Neural crest cell (in vitro differentiated cells): ENCODE data around the gene SEC22B. TPM values are rescaled to one million over a fixed set of nuclear protein-coding genes. Genes with fewer than 3 reads are reported as not detected.
"Not testable (repeated sequence)": the region's sequence is repeated elsewhere in the genome, so short reads cannot be mapped to it uniquely, and the experiment has no call there.

Experiments used
- DNase-seq: peaks from one replicate; pipeline ENCODE4 v3.0.0; 2021; ENCODE audit warnings: low read depth, mixed read lengths, low spot score
- H3K27ac Mint-ChIP-seq: one replicate; pipeline ENCODE4 v1.8.0; 2021; ENCODE audit warnings: mild to moderate bottlenecking, mixed read lengths; ENCODE audit not compliant: unreplicated experiment
- H3K27me3 Mint-ChIP-seq: 2 replicates; pipeline ENCODE4 v1.8.0; 2021; ENCODE audit warnings: low read depth, mild to moderate bottlenecking, mixed read lengths
- H3K36me3 Mint-ChIP-seq: 2 replicates; pipeline ENCODE4 v1.8.0; 2021; ENCODE audit warnings: low read depth, mild to moderate bottlenecking, mixed read lengths
- H3K4me1 Mint-ChIP-seq: 2 replicates; pipeline ENCODE4 v1.8.0; 2021; ENCODE audit warnings: mixed read lengths
- H3K4me3 Mint-ChIP-seq: one replicate; pipeline ENCODE4 v1.8.0; 2021; ENCODE audit warnings: mild to moderate bottlenecking, mixed read lengths
- H3K9me3 Mint-ChIP-seq: 2 replicates; pipeline ENCODE4 v1.8.0; 2021; ENCODE audit warnings: mixed read lengths
- total RNA-seq: library from RNA; stranded (reverse); gene quantifications from 2 replicates; pipeline ENCODE4 v1.2.1, GENCODE V29; 2021

Gene SEC22B
- total RNA-seq, 1 donor from 2014 or later: 18.9 TPM

- not testable (repeated sequence) for H3K4me1 Mint-ChIP-seq, H3K36me3 Mint-ChIP-seq, H3K27ac Mint-ChIP-seq, H3K27me3 Mint-ChIP-seq, H3K4me3 Mint-ChIP-seq, H3K9me3 Mint-ChIP-seq, DNase-seq
These were observed 63.2 kb downstream of the SEC22B start for GRCh38 chr1:120113134-120113533.

GRCh38 chr1:120112212-120112611 lies 64.1 kb downstream of the SEC22B start:
- H3K36me3 Mint-ChIP-seq, H3K27ac Mint-ChIP-seq, H3K27me3 Mint-ChIP-seq, H3K4me3 Mint-ChIP-seq, H3K4me1 Mint-ChIP-seq, DNase-seq, H3K9me3 Mint-ChIP-seq: not testable (repeated sequence)

- H3K27me3 Mint-ChIP-seq, H3K4me3 Mint-ChIP-seq, H3K27ac Mint-ChIP-seq, DNase-seq, H3K36me3 Mint-ChIP-seq, H3K4me1 Mint-ChIP-seq, H3K9me3 Mint-ChIP-seq: not testable (repeated sequence)
These were observed 64.5 kb downstream of the SEC22B start for GRCh38 chr1:120111771-120112170.

GRCh38 chr1:120111008-120111407 lies 65.3 kb downstream of the SEC22B start:
- H3K27ac Mint-ChIP-seq, H3K4me1 Mint-ChIP-seq, DNase-seq, H3K27me3 Mint-ChIP-seq, H3K36me3 Mint-ChIP-seq, H3K4me3 Mint-ChIP-seq, H3K9me3 Mint-ChIP-seq: not testable (repeated sequence)

- not testable (repeated sequence) for H3K27me3 Mint-ChIP-seq, H3K27ac Mint-ChIP-seq, H3K9me3 Mint-ChIP-seq, H3K36me3 Mint-ChIP-seq, H3K4me3 Mint-ChIP-seq, H3K4me1 Mint-ChIP-seq, DNase-seq
These were observed 66.7 kb downstream of the SEC22B start for GRCh38 chr1:120109656-120110055.

GRCh38 chr1:120109180-120109579 lies 67.1 kb downstream of the SEC22B start:
- not testable (repeated sequence) for H3K36me3 Mint-ChIP-seq, H3K27me3 Mint-ChIP-seq, DNase-seq, H3K9me3 Mint-ChIP-seq, H3K4me3 Mint-ChIP-seq, H3K27ac Mint-ChIP-seq, H3K4me1 Mint-ChIP-seq

- not testable (repeated sequence) for H3K36me3 Mint-ChIP-seq, H3K27me3 Mint-ChIP-seq, H3K4me1 Mint-ChIP-seq, DNase-seq, H3K4me3 Mint-ChIP-seq, H3K27ac Mint-ChIP-seq, H3K9me3 Mint-ChIP-seq
These were observed 71.0 kb downstream of the SEC22B start for GRCh38 chr1:120105288-120105687.

GRCh38 chr1:120103768-120104167 lies 72.6 kb downstream of the SEC22B start:
- not testable (repeated sequence) for H3K9me3 Mint-ChIP-seq, DNase-seq, H3K27me3 Mint-ChIP-seq, H3K27ac Mint-ChIP-seq, H3K4me3 Mint-ChIP-seq, H3K36me3 Mint-ChIP-seq, H3K4me1 Mint-ChIP-seq

GRCh38 chr1:120101593-120101992 lies 74.7 kb downstream of the SEC22B start:
- H3K36me3 Mint-ChIP-seq, H3K4me1 Mint-ChIP-seq, H3K27ac Mint-ChIP-seq, H3K27me3 Mint-ChIP-seq, H3K4me3 Mint-ChIP-seq, DNase-seq, H3K9me3 Mint-ChIP-seq: not testable (repeated sequence)

Other genes with a start within 250 kb of the SEC22B start
- gene NOTCH2, start 106.9 kb downstream of the SEC22B start, total RNA-seq: 77.4 and 84.2 TPM in 2 replicates
- 22.8 and 23.8 TPM in 2 replicates for gene NBPF8, start 238.5 kb upstream of the SEC22B start, total RNA-seq